T47D (cell line): ENCODE data around the gene SPEG.

Experiments
- DNase-seq, 2 experiments: peaks; one replicate each; pipeline versions ENCODE4 v3.0.0 to v3.0.0-alpha.2; 2011 to 2012; ENCODE audit warnings: low read depth in 1 of 2, low spot score in 1 of 2
- JUND ChIP-seq: IDR thresholded peaks from 2 replicates; pipeline ENCODE4 v1.6.1; 2012; ENCODE audit warnings: low read depth
- in situ Hi-C: cut with HindIII; loops from 2 replicates; pipeline ENCODE4 v1.10.0; 2016; ENCODE audit warnings: low sequenced_read_pairs, low pct_unique_long_range_greater_than_20kb

Gene SPEG

DNA sequence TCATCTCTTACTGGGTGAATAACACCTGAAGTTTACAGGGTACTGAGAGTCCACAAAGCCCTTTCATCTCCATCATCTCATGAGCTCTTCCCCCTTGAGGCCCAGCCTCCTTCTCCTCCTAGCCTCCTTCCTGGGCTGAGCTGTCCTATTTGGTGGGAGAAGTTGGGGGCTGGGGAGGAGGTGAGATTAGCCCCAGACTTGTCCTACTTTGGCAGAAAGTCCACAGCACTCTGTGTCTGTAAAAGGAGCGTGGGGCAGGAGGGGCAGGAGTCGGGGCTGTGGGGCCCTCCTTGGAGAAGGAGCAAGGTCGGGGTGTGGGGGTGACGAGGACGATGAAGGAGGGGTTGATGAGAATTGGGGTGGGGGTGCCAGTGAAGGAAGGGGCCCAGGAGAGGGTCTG is 26.4 kb upstream of the SPEG start:
- in situ Hi-C loops, result no loop called here
- no peak for DNase-seq
- no peak for TF ChIP-seq JUND

DNA sequence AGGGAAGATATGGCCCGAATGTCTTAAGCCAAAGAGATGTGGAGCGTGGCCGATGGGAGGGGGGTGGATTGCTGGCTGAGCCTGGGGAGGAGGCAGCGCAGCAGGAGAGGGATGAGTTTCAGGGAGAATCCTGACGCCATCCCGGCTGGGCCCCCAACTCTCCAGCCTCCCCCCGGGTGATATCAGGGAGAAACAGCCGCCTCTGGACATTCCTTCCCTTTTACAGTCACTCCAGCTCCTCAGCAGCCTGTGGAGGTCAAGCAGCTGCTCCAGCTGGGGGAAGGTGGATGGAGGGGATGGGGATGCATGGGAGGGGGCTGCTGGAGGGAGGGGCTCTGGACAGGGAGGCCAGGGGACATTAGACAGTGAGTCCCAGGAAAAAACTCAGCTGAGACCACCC is 26.0 kb upstream of the SPEG start:
- TF ChIP-seq JUND, result no peak
- no peak for DNase-seq
- in situ Hi-C loops, result no loop called here

DNA sequence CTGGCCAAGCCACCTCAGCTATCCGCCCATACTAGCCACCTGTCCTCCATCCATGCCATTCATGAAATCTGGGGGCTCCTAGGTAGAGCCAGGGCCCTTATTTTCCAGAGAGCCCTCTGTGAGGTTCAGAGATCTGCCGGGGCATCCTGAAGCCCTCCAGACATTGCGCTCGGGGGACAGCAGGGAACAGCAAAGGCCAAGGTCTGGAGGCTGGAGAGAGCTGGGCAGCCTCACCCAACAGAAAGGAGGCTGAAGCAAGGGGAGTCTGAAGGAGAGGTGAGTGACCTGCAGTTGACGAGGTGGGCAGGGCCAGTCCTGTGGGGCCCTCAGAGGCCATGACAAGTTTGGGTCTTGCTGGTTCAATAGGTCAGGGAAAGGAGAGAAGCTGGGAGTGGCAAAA is 25.0 kb upstream of the SPEG start:
- no peak for DNase-seq
- in situ Hi-C loops, result no loop called here
- no peak for TF ChIP-seq JUND

GRCh38 chr2:219410390-219410789 is 24.3 kb upstream of the SPEG start:
- no peak for DNase-seq
- in situ Hi-C loops, result no loop called here
- TF ChIP-seq JUND, result no peak

GRCh38 chr2:219414857-219415256 is 19.8 kb upstream of the SPEG start:
- in situ Hi-C loops, result no loop called here
- DNase-seq, result no peak
- no peak for TF ChIP-seq JUND

DNA sequence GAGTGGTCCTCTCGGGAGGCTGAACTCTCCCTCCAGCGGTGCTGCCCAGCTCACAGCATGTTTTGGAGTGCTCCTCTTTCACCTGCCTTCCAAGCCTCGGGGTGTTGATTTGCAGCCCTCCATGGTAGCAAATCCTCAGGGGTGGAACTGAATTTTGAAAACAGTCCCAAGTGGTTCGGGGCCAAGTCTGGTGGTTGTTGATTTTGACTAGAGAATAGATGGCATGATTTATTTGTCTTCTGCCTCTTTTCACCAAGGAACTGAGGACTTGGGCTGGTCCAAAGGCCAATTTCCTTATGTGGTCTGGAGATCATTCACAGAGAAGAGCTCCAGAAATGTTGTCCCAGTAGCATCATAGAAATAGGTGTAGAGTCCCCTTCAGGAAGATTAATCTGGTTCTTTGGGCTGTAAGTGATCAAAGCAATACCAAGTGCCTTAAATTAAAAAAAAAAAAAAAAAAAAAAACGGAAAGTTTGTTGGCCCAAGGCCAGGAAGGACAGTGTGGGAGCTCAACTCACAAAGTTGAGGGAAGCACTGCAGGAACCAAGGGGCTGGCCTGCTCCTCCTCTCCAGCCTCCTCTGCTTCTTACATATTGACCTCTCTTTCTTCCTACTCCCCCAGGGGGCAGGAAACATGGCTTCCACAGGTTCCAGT is 18.9 kb upstream of the SPEG start:
- in situ Hi-C loops, result no loop called here
- DNase-seq, result no peak
- TF ChIP-seq JUND, result no peak

DNA sequence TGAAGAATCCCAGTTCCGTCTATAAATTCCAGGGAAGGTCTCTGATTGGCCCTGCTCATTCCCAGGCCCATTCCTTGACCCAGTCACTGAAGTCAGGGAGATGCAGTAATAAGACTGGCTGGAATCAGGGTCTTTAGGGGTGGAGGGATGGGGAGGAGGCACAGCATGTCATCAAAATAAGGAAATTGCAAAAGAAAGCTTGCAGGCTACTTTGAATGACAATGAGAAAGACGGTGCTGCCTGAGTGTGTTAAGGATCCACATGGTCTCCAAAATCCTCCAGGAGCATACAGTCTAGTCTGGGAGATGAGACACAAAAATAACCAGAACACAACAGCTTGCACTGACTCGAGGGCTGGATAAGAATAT is 18.4 kb upstream of the SPEG start:
- in situ Hi-C loops, result no loop called here
- TF ChIP-seq JUND, result no peak
- DNase-seq, result no peak

GRCh38 chr2:219416938-219417337 is 17.7 kb upstream of the SPEG start:
- in situ Hi-C loops, result no loop called here
- no peak for TF ChIP-seq JUND
- DNase-seq, result no peak

DNA sequence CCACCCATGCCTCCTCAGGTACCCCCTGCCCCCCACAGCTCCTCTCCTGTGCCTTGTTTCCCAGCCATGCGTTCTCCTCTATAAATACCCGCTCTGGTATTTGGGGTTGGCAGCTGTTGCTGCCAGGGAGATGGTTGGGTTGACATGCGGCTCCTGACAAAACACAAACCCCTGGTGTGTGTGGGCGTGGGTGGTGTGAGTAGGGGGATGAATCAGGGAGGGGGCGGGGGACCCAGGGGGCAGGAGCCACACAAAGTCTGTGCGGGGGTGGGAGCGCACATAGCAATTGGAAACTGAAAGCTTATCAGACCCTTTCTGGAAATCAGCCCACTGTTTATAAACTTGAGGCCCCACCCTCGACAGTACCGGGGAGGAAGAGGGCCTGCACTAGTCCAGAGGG is 17.3 kb upstream of the SPEG start:
- DNase-seq, result no peak
- TF ChIP-seq JUND, result no peak
- in situ Hi-C loops, result no loop called here

DNA sequence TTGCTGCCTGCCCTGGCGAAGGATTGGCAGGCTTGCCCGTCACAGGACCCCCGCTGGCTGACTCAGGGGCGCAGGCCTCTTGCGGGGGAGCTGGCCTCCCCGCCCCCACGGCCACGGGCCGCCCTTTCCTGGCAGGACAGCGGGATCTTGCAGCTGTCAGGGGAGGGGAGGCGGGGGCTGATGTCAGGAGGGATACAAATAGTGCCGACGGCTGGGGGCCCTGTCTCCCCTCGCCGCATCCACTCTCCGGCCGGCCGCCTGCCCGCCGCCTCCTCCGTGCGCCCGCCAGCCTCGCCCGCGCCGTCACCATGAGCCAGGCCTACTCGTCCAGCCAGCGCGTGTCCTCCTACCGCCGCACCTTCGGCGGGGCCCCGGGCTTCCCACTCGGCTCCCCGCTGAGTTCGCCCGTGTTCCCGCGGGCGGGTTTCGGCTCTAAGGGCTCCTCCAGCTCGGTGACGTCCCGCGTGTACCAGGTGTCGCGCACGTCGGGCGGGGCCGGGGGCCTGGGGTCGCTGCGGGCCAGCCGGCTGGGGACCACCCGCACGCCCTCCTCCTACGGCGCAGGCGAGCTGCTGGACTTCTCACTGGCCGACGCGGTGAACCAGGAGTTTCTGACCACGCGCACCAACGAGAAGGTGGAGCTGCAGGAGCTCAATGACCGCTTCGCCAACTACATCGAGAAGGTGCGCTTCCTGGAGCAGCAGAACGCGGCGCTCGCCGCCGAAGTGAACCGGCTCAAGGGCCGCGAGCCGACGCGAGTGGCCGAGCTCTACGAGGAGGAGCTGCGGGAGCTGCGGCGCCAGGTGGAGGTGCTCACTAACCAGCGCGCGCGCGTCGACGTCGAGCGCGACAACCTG is 16.3 kb upstream of the SPEG start, which contains the start of gene DES:
DES (plus strand) TSS at position 223 of the 857 bp plus-strand sequence; CDS start at position 309, 86 bp downstream.
- no peak for TF ChIP-seq JUND
- DNase-seq, result no peak
- in situ Hi-C loops, result no loop called here

DNA sequence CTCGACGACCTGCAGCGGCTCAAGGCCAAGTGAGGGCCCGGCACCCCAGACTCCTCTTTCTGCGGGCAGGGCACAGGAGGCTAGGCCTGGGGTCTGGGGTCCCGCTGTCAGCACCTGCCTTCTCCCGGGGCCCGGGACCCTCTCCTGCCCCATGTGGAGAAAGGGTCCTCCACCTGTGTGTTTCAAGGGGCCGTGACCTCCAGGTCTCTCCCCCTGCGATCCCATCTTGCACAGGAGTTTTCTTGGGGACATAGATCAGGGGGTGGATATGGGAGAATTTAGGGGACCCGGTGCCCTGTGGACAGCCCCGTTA is 15.7 kb upstream of the SPEG start:
- TF ChIP-seq JUND, result no peak
- DNase-seq, result no peak
- in situ Hi-C loops, result no loop called here

- TF ChIP-seq JUND, result no peak
- no peak for DNase-seq
- in situ Hi-C loops, result no loop called here
Measured at GRCh38 chr2:219419331-219420197, 15.1 kb upstream of the SPEG start.

DNA sequence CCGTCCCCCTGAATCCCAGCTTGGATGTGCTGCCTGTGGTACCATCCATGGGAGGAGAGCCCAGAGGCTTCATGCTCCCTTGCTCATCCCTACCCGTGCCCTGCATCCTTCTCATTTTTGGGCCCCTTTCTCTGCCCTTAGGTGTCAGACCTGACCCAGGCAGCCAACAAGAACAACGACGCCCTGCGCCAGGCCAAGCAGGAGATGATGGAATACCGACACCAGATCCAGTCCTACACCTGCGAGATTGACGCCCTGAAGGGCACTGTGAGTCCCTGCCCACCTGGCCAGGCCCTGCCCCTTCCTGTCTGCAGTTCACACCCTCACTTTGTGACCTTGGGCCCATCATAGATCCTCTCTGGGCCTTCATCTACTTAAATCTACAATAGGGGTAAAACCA is 14.0 kb upstream of the SPEG start:
- in situ Hi-C loops, result no loop called here
- DNase-seq, result no peak
- TF ChIP-seq JUND, result no peak
